ENCODE data around the gene PROZ. TPM values are rescaled to one million over a fixed set of nuclear protein-coding genes. Genes with fewer than 3 reads are reported as not detected.

PROZ gene
- total and polyA plus RNA-seq, 2 of the 13 experiments (the other 11 are each of a cell fraction or from before 2014, with no cell fraction given), result 5.6 to 22.5 TPM

DNA sequence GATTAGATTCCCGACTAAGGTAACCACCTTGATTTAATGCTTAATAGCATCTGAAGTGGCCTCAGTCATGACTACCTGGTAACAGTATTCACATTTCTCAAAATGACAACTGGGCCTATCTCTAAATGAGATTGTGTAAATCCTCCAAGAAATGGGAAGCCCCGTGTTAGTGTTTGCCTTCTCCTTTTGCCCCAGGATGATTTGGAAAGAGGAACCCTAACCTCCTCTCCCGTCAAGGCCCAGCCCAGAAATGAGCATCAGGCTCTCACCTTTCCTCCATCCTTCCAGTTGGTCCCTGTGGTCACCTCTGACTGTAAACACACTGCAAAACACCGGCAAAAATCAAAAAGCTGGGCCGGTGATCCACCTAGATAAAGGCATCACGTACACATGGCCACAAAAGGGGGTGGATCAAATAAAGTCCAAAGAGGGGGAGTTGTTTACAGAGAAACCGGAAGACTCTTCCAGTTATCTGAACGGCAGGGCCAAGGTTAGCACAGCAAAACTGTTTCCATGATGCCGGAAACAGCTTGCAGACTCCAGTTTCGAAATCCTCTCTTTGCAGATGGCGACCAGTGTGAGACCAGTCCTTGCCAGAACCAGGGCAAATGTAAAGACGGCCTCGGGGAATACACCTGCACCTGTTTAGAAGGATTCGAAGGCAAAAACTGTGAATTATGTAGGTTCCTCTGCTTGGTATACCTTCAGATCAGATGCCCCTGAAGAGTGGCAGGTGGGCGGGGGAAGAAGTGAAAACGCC is 19.5 kb upstream of the PROZ start (continued):
- TF ChIP-seq, protein P1, sequence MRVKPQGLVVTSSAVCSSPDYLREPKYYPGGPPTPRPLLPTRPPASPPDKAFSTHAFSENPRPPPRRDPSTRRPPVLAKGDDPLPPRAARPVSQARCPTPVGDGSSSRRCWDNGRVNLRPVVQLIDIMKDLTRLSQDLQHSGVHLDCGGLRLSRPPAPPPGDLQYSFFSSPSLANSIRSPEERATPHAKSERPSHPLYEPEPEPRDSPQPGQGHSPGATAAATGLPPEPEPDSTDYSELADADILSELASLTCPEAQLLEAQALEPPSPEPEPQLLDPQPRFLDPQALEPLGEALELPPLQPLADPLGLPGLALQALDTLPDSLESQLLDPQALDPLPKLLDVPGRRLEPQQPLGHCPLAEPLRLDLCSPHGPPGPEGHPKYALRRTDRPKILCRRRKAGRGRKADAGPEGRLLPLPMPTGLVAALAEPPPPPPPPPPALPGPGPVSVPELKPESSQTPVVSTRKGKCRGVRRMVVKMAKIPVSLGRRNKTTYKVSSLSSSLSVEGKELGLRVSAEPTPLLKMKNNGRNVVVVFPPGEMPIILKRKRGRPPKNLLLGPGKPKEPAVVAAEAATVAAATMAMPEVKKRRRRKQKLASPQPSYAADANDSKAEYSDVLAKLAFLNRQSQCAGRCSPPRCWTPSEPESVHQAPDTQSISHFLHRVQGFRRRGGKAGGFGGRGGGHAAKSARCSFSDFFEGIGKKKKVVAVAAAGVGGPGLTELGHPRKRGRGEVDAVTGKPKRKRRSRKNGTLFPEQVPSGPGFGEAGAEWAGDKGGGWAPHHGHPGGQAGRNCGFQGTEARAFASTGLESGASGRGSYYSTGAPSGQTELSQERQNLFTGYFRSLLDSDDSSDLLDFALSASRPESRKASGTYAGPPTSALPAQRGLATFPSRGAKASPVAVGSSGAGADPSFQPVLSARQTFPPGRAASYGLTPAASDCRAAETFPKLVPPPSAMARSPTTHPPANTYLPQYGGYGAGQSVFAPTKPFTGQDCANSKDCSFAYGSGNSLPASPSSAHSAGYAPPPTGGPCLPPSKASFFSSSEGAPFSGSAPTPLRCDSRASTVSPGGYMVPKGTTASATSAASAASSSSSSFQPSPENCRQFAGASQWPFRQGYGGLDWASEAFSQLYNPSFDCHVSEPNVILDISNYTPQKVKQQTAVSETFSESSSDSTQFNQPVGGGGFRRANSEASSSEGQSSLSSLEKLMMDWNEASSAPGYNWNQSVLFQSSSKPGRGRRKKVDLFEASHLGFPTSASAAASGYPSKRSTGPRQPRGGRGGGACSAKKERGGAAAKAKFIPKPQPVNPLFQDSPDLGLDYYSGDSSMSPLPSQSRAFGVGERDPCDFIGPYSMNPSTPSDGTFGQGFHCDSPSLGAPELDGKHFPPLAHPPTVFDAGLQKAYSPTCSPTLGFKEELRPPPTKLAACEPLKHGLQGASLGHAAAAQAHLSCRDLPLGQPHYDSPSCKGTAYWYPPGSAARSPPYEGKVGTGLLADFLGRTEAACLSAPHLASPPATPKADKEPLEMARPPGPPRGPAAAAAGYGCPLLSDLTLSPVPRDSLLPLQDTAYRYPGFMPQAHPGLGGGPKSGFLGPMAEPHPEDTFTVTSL (CRISPR knock-in tag; IDR thresholded peaks at IDR 0.05; ENCODE audit: borderline replicate concordance), result peak; percentile 98
- TF ChIP-seq, protein P2, sequence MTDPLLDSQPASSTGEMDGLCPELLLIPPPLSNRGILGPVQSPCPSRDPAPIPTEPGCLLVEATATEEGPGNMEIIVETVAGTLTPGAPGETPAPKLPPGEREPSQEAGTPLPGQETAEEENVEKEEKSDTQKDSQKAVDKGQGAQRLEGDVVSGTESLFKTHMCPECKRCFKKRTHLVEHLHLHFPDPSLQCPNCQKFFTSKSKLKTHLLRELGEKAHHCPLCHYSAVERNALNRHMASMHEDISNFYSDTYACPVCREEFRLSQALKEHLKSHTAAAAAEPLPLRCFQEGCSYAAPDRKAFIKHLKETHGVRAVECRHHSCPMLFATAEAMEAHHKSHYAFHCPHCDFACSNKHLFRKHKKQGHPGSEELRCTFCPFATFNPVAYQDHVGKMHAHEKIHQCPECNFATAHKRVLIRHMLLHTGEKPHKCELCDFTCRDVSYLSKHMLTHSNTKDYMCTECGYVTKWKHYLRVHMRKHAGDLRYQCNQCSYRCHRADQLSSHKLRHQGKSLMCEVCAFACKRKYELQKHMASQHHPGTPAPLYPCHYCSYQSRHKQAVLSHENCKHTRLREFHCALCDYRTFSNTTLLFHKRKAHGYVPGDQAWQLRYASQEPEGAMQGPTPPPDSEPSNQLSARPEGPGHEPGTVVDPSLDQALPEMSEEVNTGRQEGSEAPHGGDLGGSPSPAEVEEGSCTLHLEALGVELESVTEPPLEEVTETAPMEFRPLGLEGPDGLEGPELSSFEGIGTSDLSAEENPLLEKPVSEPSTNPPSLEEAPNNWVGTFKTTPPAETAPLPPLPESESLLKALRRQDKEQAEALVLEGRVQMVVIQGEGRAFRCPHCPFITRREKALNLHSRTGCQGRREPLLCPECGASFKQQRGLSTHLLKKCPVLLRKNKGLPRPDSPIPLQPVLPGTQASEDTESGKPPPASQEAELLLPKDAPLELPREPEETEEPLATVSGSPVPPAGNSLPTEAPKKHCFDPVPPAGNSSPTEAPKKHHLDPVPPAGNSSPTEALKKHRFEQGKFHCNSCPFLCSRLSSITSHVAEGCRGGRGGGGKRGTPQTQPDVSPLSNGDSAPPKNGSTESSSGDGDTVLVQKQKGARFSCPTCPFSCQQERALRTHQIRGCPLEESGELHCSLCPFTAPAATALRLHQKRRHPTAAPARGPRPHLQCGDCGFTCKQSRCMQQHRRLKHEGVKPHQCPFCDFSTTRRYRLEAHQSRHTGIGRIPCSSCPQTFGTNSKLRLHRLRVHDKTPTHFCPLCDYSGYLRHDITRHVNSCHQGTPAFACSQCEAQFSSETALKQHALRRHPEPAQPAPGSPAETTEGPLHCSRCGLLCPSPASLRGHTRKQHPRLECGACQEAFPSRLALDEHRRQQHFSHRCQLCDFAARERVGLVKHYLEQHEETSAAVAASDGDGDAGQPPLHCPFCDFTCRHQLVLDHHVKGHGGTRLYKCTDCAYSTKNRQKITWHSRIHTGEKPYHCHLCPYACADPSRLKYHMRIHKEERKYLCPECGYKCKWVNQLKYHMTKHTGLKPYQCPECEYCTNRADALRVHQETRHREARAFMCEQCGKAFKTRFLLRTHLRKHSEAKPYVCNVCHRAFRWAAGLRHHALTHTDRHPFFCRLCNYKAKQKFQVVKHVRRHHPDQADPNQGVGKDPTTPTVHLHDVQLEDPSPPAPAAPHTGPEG (CRISPR knock-in tag; IDR thresholded peaks at IDR 0.05), result peak; percentile 76; the same call in 1 of the 2 replicates
- TF ChIP-seq, protein P3, sequence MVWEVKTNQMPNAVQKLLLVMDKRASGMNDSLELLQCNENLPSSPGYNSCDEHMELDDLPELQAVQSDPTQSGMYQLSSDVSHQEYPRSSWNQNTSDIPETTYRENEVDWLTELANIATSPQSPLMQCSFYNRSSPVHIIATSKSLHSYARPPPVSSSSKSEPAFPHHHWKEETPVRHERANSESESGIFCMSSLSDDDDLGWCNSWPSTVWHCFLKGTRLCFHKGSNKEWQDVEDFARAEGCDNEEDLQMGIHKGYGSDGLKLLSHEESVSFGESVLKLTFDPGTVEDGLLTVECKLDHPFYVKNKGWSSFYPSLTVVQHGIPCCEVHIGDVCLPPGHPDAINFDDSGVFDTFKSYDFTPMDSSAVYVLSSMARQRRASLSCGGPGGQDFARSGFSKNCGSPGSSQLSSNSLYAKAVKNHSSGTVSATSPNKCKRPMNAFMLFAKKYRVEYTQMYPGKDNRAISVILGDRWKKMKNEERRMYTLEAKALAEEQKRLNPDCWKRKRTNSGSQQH (CRISPR knock-in tag; IDR thresholded peaks at IDR 0.05; ENCODE audit: low read depth), result peak; percentile 70; the same call in 1 of the 2 replicates
- TF ChIP-seq SP1 (IDR thresholded peaks at IDR 0.05) (no peak), SP1 (CRISPR knock-in tag; IDR thresholded peaks at IDR 0.05) (no peak; the same call in 1 of the 2 replicates), ERF (CRISPR knock-in tag; IDR thresholded peaks at IDR 0.05) (peak; percentile 97), FOXC1 (CRISPR knock-in tag; IDR thresholded peaks at IDR 0.05; ENCODE audit: borderline replicate concordance) (no peak), ZNF263 (CRISPR knock-in tag; IDR thresholded peaks at IDR 0.05) (peak; percentile 47; the same call in 1 of the 2 replicates), KDM1A (CRISPR knock-in tag; IDR thresholded peaks at IDR 0.05) (no peak), ZNF136 (CRISPR knock-in tag; IDR thresholded peaks at IDR 0.05; ENCODE audit: low read depth) (no peak)
- TF ChIP-seq, protein P4, sequence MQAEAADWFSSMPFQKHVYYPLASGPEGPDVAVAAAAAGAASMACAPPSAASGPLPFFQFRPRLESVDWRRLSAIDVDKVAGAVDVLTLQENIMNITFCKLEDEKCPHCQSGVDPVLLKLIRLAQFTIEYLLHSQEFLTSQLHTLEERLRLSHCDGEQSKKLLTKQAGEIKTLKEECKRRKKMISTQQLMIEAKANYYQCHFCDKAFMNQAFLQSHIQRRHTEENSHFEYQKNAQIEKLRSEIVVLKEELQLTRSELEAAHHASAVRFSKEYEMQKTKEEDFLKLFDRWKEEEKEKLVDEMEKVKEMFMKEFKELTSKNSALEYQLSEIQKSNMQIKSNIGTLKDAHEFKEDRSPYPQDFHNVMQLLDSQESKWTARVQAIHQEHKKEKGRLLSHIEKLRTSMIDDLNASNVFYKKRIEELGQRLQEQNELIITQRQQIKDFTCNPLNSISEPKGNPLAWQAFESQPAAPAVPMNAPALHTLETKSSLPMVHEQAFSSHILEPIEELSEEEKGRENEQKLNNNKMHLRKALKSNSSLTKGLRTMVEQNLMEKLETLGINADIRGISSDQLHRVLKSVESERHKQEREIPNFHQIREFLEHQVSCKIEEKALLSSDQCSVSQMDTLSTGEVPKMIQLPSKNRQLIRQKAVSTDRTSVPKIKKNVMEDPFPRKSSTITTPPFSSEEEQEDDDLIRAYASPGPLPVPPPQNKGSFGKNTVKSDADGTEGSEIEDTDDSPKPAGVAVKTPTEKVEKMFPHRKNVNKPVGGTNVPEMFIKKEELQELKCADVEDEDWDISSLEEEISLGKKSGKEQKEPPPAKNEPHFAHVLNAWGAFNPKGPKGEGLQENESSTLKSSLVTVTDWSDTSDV (CRISPR knock-in tag; IDR thresholded peaks at IDR 0.05), result no peak

Data from HepG2 (cell line).